ENCODE measurements around the gene DNAJC4.

DNAJC4 gene

GRCh38 chr11:64207256-64208085 is 22.9 kb upstream of the DNAJC4 start:
- DNase-seq = peak in 28 of 42 donors; percentile 37 to 78 (median 60)
- intact Hi-C loops (cut with DNase I) = no loop called here

GRCh38 chr11:64208086-64208795 is 22.1 kb upstream of the DNAJC4 start:
- intact Hi-C loops (cut with DNase I) = no loop called here
- no peak for DNase-seq

- DNase-seq = peak in 2 of 42 donors; percentile 20 to 33
- intact Hi-C loops (cut with DNase I) = no loop called here
Measured at GRCh38 chr11:64208796-64209562, 21.4 kb upstream of the DNAJC4 start.

- intact Hi-C loops (cut with DNase I) = no loop called here
- no peak for DNase-seq
Measured at GRCh38 chr11:64209563-64209843, 20.8 kb upstream of the DNAJC4 start.

DNA sequence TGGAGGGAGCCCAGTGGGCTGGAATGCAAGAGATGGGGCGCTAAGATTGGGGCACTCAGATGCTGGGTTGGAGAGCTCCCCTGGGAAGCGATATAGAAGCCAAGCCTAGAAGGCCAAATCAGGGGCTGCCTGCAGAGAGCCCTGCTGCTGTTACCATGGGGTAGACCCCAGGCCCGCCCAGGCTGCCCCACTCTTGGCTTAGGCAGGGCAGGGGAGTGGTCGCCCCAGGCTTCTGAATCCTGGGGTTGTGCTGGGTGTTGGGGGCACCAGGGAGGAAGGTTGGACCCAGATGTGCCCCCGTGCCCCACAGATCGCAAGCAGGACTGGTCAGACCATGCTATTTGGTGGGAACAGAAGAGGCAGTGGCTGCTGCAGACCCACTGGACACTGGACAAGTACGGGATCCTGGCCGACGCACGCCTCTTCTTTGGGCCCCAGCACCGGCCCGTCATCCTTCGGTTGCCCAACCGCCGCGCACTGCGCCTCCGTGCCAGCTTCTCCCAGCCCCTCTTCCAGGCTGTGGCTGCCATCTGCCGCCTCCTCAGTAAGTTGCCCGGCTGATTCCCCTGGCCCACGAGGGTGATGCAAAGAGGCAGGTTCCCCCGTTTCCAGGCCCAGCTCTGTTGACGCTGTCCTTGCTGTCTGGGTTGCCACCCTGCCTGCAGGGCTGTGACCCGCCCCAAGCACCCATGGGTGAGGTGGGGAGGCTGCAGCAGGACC is 19.9 kb upstream of the DNAJC4 start:
- no peak for DNase-seq

DNA sequence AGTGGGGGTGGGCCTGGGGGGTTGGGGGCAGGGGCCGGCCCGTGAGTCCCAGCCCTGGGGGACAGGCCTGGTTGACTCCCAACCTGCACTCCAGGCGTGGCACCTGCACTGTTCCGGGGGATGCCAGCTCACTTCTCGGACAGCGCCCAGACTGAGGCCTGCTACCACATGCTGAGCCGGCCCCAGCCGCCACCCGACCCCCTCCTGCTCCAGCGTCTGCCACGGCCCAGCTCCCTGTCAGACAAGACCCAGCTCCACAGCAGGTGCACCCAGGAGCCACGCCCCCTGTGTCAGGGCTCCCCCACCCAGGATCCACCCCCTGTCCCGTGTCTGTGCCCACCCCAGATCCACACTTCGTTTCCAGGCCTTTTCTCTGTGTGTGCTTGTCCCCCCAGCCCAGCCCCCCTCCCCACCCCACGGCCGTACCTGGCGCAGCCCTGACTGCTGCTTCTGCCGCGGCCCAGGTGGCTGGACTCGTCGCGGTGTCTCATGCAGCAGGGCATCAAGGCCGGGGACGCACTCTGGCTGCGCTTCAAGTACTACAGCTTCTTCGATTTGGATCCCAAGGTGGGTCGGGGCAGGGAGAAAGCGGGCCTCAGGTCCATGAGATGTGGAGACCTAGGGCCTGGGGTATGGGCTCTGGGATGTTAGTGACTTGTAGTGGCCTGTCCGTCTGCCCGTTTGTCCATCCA is 19.0 kb upstream of the DNAJC4 start:
- intact Hi-C loops (cut with DNase I) = no loop called here
- no peak for DNase-seq

More for the DNA sequence above, 19.9 kb upstream of the DNAJC4 start:
- intact Hi-C loops (cut with DNase I) = no loop called here

DNA sequence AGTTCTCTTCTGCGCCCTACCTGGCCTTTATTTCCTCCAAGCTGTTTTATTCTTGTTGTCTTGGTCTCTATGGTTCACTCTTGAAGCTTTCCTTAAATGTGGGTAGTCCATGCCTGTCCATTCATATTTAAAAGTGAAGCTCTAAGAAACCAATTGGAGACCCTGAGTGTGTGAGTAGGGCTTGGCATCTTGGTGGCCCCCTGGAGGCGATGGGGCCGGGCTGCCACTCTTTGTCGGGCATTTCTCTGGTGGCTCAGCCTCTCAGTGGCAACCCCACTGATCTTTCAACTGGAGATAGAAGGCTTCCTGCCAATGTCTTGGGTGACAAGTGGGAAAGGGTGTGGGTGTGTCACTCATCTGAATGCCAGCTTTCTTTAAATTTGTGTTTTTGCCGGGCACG is 13.5 kb upstream of the DNAJC4 start:
- no peak for DNase-seq
- intact Hi-C loops (cut with DNase I) = no loop called here

GRCh38 chr11:64218628-64219353 is 11.6 kb upstream of the DNAJC4 start:
- intact Hi-C loops (cut with DNase I) = no loop called here

DNA sequence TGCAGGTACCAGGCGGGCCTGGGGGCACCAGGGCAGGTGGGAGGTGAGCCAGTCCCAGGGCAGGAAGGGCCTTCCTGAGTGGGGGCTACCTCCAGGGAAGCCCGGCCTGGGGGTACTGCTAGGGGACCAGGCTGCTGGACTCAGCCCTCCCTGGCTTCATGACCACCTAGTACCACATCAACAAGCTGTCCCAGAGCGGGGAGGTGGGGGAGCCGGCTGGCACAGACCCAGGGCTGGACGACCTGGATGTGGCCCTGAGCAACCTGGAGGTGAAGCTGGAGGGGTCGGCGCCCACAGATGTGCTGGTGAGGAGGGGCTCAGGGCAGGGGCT is 11.0 kb upstream of the DNAJC4 start:
- no peak for DNase-seq
- intact Hi-C loops (cut with DNase I) = no loop called here

More at GRCh38 chr11:64218628-64219353, 11.6 kb upstream of the DNAJC4 start:
- DNase-seq = no peak

DNA sequence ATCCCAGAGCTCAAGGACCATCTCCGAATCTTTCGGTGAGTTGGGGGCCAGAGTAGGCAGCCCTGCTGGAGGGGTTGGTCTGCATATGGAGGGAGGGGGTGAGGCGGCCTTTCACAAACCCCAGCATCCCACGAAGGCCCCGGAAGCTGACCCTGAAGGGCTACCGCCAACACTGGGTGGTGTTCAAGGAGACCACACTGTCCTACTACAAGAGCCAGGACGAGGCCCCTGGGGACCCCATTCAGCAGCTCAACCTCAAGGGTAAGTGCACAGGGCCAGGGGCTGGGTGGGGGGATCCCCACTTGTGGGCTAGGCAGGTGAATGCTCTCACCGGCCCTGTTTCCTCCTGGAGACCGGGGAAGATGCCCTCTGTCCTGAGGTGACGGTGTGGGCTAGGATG is 10.6 kb upstream of the DNAJC4 start:
- DNase-seq = no peak
- intact Hi-C loops (cut with DNase I) = no loop called here

DNA sequence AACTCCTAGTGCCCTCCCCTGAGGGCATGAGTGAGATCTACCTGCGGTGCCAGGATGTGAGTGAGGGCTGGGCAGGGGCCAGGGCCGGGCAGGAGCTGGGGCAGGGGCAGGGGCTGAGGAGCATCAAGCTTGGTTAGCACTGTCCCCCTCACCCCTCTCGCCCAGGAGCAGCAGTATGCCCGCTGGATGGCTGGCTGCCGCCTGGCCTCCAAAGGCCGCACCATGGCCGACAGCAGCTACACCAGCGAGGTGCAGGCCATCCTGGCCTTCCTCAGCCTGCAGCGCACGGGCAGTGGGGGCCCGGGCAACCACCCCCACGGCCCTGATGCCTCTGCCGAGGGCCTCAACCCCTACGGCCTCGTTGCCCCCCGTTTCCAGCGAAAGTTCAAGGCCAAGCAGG is 10.1 kb upstream of the DNAJC4 start:
- no peak for DNase-seq
- intact Hi-C loops (cut with DNase I) = no loop called here

DNA sequence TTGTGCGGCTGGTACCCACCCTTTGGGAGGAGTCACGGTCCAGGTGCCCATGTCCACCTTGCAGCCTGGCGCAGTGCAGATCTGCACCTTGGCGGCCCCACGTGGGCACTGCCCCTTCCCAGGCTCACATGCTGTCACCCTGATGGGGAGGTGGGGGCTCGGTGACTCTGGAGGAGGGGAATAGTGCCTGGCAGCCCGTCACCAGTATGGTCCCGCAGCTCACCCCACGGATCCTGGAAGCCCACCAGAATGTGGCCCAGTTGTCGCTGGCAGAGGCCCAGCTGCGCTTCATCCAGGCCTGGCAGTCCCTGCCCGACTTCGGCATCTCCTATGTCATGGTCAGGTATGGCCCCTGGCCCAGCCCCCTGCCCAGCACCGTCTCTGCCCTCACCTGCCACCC is 9.6 kb upstream of the DNAJC4 start:
- DNase-seq = no peak
- intact Hi-C loops (cut with DNase I) = no loop called here

DNA sequence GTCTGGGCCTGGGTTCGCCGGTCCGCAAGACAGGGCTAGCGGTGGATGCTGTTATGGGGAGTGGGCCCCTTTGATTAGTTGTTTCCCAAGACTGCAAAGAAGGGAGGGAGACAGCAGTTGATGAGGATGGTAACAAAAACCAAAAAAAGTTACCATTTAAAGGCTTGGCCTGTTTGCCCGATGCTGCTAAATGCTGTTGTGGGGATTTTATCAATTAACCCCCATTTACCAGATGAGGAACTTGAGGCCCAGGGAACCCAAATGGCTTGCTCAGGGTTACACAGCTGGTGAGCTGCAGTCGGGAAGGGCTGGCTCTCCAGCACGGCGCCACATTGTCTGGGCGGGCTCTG is 7.7 kb upstream of the DNAJC4 start:
- intact Hi-C loops (cut with DNase I) = no loop called here

GRCh38 chr11:64223001-64223651 is 7.2 kb upstream of the DNAJC4 start:
- DNase-seq = no peak
- intact Hi-C loops (cut with DNase I) = no loop called here

More for the DNA sequence above, 7.7 kb upstream of the DNAJC4 start:
- no peak for DNase-seq

- intact Hi-C loops (cut with DNase I) = no loop called here
- no peak for DNase-seq
Measured at GRCh38 chr11:64224151-64224890, 6.0 kb upstream of the DNAJC4 start.

GRCh38 chr11:64224891-64225607 is 5.3 kb upstream of the DNAJC4 start:
- intact Hi-C loops (cut with DNase I) = no loop called here
- DNase-seq = peak in 1 of 42 donors; percentile 5
